ENCODE data around the gene ARSG.

ARSG gene

DNA sequence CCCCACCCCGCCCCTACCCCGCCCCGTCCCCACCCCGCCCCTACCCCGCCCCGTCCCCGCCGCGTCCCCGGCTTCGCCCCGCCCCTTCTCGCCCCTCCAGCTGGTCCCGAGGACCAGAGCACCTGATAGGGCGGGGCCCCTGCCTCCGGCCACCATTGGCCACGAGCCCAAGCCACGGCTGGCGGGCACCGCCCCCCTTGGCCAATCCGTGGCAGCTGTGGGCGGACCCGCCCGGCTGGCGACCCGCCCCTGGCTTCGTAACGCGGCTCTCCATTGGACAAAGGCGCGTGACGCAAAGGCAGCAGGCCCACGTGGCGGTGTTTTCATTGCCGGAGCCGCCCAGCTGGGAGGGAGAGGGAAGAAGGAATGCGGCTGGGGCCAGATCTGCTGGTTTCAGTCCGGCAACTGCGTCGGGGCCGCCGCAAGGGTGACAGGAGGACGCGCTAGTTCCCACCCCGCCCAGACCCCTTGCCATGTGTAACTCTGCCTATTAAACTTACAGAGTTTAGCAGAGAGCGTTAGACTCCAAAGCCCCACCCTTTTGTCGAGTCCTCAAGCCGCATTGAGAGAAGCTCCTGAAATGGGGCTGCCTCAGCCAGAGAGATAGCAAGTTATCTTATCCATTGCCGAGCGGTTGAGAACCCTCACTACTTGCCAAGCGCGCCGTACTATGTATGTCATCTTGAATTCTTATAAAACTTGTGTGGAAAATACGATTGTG is 166.4 kb downstream of the ARSG start:
- TF ChIP-seq, protein P1, sequence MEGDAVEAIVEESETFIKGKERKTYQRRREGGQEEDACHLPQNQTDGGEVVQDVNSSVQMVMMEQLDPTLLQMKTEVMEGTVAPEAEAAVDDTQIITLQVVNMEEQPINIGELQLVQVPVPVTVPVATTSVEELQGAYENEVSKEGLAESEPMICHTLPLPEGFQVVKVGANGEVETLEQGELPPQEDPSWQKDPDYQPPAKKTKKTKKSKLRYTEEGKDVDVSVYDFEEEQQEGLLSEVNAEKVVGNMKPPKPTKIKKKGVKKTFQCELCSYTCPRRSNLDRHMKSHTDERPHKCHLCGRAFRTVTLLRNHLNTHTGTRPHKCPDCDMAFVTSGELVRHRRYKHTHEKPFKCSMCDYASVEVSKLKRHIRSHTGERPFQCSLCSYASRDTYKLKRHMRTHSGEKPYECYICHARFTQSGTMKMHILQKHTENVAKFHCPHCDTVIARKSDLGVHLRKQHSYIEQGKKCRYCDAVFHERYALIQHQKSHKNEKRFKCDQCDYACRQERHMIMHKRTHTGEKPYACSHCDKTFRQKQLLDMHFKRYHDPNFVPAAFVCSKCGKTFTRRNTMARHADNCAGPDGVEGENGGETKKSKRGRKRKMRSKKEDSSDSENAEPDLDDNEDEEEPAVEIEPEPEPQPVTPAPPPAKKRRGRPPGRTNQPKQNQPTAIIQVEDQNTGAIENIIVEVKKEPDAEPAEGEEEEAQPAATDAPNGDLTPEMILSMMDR (IDR thresholded peaks at IDR 0.05) = no peak
- Histone ChIP-seq H3K27ac (peak overlapping the region; percentile 95 to 100), H3K4me3 (peak overlapping the region; percentile 97)
- peak; percentile 99 for DNase-seq (ENCODE audit: low spot score)

DNA sequence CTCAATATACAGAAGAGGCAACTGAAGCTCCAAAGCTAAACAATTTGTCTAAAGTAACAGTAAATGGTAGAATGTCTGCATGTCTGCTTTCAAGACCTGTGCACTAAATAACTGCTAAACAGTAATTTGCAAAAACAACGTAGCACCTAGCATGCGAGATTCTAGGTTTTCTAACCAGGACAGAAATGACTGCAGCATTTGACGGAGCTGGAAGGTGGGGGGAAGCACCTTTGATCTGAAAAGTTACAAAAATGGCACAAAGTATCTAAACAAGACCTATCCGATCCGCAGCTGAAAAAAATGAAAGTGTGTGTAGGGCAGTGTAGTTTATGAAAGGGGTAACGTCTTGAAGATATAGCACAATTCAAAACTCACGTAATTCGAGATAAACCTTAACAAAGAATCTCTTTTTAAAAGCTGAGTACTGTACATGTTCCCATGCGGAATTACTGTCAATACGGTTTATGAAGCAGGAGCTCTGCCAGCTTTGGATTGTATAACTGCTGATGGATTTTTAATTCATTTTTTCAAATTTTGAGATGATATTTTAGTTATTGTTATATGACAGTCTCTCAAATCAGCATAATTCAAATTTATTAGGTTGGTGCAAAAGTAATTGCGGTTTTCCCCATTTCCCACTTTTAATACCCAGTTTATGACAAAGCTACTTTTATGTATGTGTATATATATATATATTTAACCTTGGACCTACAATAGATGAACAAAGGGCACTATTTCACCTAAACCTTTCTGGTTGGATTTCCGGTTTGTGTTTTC is 167.2 kb downstream of the ARSG start:
- no peak for DNase-seq (ENCODE audit: low spot score)
- Histone ChIP-seq H3K27ac (peak overlapping the region; percentile 84 to 100), H3K4me3 (peak overlapping the region; percentile 79)
- TF ChIP-seq, protein P1 (IDR thresholded peaks at IDR 0.05) = no peak

DNA sequence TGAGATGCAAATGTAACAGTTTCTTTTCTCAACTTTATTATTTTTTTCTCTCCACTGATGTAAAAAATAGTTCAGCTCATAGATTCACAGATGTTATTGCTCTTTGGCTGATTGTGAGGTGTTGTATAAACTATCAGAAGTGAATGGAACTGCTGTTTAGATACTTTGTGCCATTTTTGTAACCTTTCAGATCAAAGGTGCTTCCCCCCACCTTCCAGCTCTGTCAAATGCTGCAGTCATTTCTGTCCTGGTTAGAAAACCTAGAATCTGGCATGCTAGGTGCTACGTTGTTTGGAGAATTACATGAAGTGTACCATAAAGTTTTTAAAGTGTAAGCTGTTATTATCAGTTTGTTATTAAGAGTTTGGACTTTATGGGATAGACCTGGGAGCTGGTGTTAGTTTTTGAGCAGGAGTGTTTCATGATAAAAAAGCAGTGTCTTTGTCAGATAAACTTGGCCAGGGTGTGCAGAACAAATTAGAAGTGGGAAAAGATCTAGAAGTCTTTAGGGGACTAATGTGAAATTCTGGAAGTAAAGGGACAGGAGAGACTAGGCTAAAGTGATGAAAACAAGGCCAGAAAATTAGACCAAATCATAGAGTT is 167.8 kb downstream of the ARSG start:
- H3K27ac ChIP-seq = no peak overlapping the region
- DNase-seq (ENCODE audit: low spot score) = no peak
- no peak overlapping the region for H3K4me3 ChIP-seq
- TF ChIP-seq, protein P1 (IDR thresholded peaks at IDR 0.05) = no peak

DNA sequence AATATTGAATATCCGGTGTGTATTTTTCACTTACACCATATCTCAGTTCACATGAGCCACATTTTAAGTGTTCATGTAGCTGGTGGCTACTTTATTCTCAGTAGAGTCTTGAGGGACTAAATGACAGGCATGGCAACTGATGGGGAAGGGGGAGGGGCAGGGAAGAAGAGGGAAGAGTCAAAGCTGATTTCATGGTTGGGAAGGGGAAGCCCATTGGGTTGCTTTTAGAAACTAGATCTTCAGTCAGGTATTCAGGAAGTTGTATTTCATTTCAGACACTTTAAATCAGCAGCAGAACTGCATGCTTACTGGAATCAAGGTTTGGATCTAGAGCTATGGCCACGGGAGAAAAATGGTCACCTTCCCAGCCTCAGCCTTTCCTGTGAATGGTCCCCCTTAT is 168.9 kb downstream of the ARSG start:
- Histone ChIP-seq H3K27ac (no peak overlapping the region), H3K4me3 (no peak overlapping the region)
- no peak for DNase-seq (ENCODE audit: low spot score)
- TF ChIP-seq, protein P1 (IDR thresholded peaks at IDR 0.05) = no peak

DNA sequence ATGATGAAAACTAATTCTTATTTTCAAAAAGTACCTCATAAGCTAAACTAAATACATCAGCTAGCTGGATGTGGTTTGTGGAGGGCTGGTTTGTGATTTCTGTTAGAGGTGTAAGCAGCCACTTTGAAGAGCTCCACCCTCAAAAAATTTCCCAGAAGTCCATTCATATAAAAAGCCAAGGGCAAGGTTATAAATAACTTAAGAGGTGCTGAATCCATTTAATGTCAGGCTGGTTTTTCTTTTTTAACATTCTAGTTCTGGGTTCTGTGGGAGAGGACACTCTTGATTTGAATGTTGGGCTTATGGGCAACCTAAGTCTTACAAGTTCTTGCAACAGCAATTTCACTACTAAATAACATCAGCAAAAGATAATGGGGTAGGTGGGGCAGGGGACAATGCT is 169.4 kb downstream of the ARSG start:
- no peak for DNase-seq (ENCODE audit: low spot score)

DNA sequence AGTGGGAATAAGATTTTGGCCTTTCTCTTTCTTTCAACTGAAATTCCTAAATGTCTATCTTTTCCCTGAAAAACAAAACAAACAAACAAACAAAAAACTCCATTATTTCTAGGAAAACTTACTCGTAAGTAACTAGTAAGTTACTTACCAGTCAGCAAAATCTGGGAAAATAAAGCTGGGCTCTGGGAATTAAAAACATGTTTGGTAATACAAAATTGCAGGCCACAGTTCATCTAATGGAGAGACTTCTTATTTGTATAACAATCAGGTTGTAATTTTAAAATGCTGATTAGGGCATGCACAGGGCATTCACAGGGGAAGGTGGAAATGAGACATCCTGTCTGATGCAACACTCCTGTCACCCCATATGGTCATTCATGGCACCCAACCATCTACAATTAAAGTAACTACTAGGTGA is 169.8 kb downstream of the ARSG start:
- TF ChIP-seq, protein P1 (IDR thresholded peaks at IDR 0.05) = no peak
- DNase-seq (ENCODE audit: low spot score) = no peak
- Histone ChIP-seq H3K27ac (no peak overlapping the region), H3K4me3 (no peak overlapping the region)

More for the DNA sequence above, 169.4 kb downstream of the ARSG start:
- Histone ChIP-seq H3K27ac (no peak overlapping the region), H3K4me3 (no peak overlapping the region)
- TF ChIP-seq, protein P1 (IDR thresholded peaks at IDR 0.05) = no peak
